Esophagus muscularis mucosa (tissue), 4 donors: Measurements from ENCODE around the gene MYRF. TPM values are rescaled to one million over a fixed set of nuclear protein-coding genes. Genes with fewer than 3 reads are reported as not detected.
A peak's percentile ranks its signal among the peaks of the same experiment; 100 is the strongest.

ENCODE experiments used
- DNase-seq: peaks from one replicate; pipeline ENCODE4 v3.0.0-alpha.2; 2017; ENCODE audit errors: extremely low spot score
- H3K27ac ChIP-seq, 4 donors: fragments of 200-600 bp; sonication (generic); replicated peaks in 1 of 4; 1 replicate in 3 of 4; 2 replicates in 1 of 4; pipeline ENCODE4 v1.5.1; 2016 to 2019; ENCODE audit warnings: mild to moderate bottlenecking in 1 of 4
- H3K27me3 ChIP-seq, 4 donors: fragments of 200-600 bp; sonication (generic); one replicate each; pipeline versions ENCODE4 v1.5.1 to v1.6.0; 2016 to 2019
- H3K36me3 ChIP-seq, 4 donors: fragments of 200-600 bp; sonication (generic); one replicate each; pipeline ENCODE4 v1.5.1; 2016 to 2019
- H3K4me1 ChIP-seq, 4 donors: fragments of 200-600 bp; sonication (generic); one replicate each; pipeline ENCODE4 v1.5.1; 2016 to 2019
- H3K4me3 ChIP-seq, 4 donors: fragments of 200-600 bp; sonication (generic); 1 replicate in 2 of 4; 2 replicates in 2 of 4; pipeline ENCODE4 v1.5.1; 2016 to 2019; ENCODE audit warnings: mild to moderate bottlenecking in 4 of 4, moderate library complexity in 1 of 4
- H3K9me3 ChIP-seq, 4 donors: fragments of 200-600 bp; sonication (generic); 1 replicate in 3 of 4; 2 replicates in 1 of 4; pipeline ENCODE4 v1.5.1; 2016 to 2019
- CTCF ChIP-seq, 3 experiments: fragments of 200-600 bp in 2 of 3; fragments of 450-650 bp in 1 of 3; sonication (generic) in 2 of 3; IDR thresholded peaks; one replicate each; pipeline ENCODE4 v1.5.1; 2017 to 2019; ENCODE audit warnings: antibody characterized with exemption in 3 of 3, mild to moderate bottlenecking in 2 of 3, moderate library complexity in 1 of 3
- EP300 ChIP-seq: sonication (generic); formaldehyde crosslinking; IDR thresholded peaks from one replicate; pipeline ENCODE4 v1.6.1; 2017; ENCODE audit warnings: antibody characterized with exemption
- POLR2A ChIP-seq: fragments of 450-650 bp; IDR thresholded peaks from one replicate; pipeline ENCODE4 v1.6.1; 2017; ENCODE audit warnings: antibody characterized with exemption, moderate library complexity, mild to moderate bottlenecking, low read depth
- POLR2AphosphoS5 ChIP-seq, 2 donors: sonication (generic); formaldehyde crosslinking; IDR thresholded peaks; one replicate each; pipeline ENCODE4 v1.6.1; 2017; ENCODE audit warnings: antibody characterized with exemption in 2 of 2
- WGBS: methylation state at CpG from one replicate; pipeline ENCODE4 v1.1.5; 2018; 5-methylcytosine and 5-hydroxymethylcytosine counted together
- intact Hi-C: fragments of 100-400 bp; cut with DNase I; formaldehyde crosslinking; loops from one replicate; pipeline ENCODE4 v1.15.1; 2023
- total RNA-seq, 4 donors: library from RNA; depleted of rRNA; stranded (reverse); fragments of >200 nt; gene quantifications; one replicate each; pipeline versions ENCODE4 v1.1.0 to v1.2.1, GENCODE V29; 2016

The MYRF gene
- total RNA-seq, 4 donors from 2014 or later, result under 0.01 to 0.71 (median 0.40) TPM

DNA sequence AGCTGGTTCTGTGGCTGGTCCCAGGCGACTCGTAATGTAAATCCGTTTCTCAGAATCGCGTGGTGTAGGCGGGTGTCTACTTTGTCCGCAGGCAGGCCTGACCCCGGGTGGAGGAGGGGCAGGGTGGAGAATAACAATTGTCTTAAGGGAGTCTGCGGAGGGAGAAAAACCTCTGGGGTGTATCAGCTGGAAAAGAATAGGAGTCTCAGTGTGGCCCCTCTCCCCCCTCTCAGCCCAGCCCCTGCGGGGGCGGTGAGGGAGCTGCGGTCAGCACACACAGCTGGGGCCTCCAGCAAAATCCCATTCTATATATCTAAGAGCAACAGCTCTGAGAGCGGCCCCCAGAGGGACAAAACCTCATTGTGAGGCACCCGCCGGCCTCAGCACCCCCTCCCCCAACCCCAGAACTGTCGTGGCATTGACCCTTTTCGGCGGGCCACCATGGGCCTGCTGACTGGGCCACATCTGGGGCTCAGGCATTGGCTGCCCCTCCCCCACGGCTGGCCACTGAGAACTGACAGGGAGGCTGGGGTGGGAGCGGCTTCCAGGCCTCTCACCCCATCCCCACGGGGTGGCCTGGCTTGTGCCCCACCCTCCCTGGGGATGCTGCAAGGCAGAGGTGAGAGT, 2.7 kb upstream of the MYRF start:
- Histone ChIP-seq H3K27me3 (peaks cover 0 to 40% (median 15%) of the 10 kb centered on the region in 4 donors), H3K9me3 (no peaks in the 10 kb centered on the region), H3K4me1 (peaks cover 10 to 27% (median 21%) of the 10 kb centered on the region in 4 donors), H3K36me3 (peaks cover 0 to 3% (median 2%) of the 10 kb centered on the region in 4 donors), H3K27ac (no peak overlapping the region), H3K4me3 (no peak overlapping the region)
- TF ChIP-seq POLR2AphosphoS5 (IDR thresholded peaks at IDR 0.05) (no peak), CTCF (IDR thresholded peaks at IDR 0.05) (no peak)
- DNase-seq, result no peak
- intact Hi-C loops, result loop anchor here (5.0 kb wide), 1 partner anchor 358 kb away; no protein-coding TSS in a partner anchor
- WGBS, result 56% methylated on average over 21 of the region's 21 CpGs

GRCh38 chr11:61750631-61751273, 1.7 kb upstream of the MYRF start:
- intact Hi-C loops, result no loop called here
- Histone ChIP-seq H3K9me3 (no peaks in the 10 kb centered on the region), H3K4me3 (no peak overlapping the region), H3K27ac (no peak overlapping the region), H3K36me3 (no peaks in the 10 kb centered on the region), H3K4me1 (peaks cover 10 to 27% (median 21%) of the 10 kb centered on the region in 4 donors), H3K27me3 (peaks cover 0 to 40% (median 15%) of the 10 kb centered on the region in 4 donors)
- DNase-seq, result no peak
- WGBS, result 92% methylated on average over 5 of the region's 5 CpGs
- TF ChIP-seq POLR2AphosphoS5 (IDR thresholded peaks at IDR 0.05), result no peak
- TF ChIP-seq EP300, result no peak
- TF ChIP-seq CTCF (IDR thresholded peaks at IDR 0.05), result no peak
- TF ChIP-seq POLR2A, result no peak

- H3K36me3 ChIP-seq, result no peaks in the 10 kb centered on the region
- peaks cover 10 to 27% (median 22%) of the 10 kb centered on the region in 4 donors for H3K4me1 ChIP-seq
- no peak overlapping the region for H3K27ac ChIP-seq
- H3K27me3 ChIP-seq, result peaks cover 0 to 40% (median 15%) of the 10 kb centered on the region in 4 donors
- TF ChIP-seq CTCF (IDR thresholded peaks at IDR 0.05) (no peak), POLR2AphosphoS5 (IDR thresholded peaks at IDR 0.05) (no peak), POLR2A (no peak), EP300 (no peak)
- 92% methylated on average over 14 of the region's 14 CpGs for WGBS
- no peak overlapping the region for H3K4me3 ChIP-seq
- intact Hi-C loops, result no loop called here
- no peak for DNase-seq
- H3K9me3 ChIP-seq, result no peaks in the 10 kb centered on the region
These were observed 1.1 kb upstream of the MYRF start for GRCh38 chr11:61751384-61751783.

- Histone ChIP-seq H3K27me3 (peaks cover 0 to 40% (median 15%) of the 10 kb centered on the region in 4 donors), H3K36me3 (no peaks in the 10 kb centered on the region), H3K27ac (no peak overlapping the region), H3K9me3 (no peaks in the 10 kb centered on the region), H3K4me1 (peaks cover 5 to 18% (median 16%) of the 10 kb centered on the region in 4 donors), H3K4me3 (peak overlapping the region; percentile 47 to 66 (median 50))
- 39% methylated on average over 16 of the region's 17 CpGs for WGBS
- intact Hi-C loops, result no loop called here
- DNase-seq, result no peak
- no peak for TF ChIP-seq CTCF (IDR thresholded peaks at IDR 0.05)
- no peak for TF ChIP-seq POLR2AphosphoS5 (IDR thresholded peaks at IDR 0.05)
- no peak for TF ChIP-seq EP300
- no peak for TF ChIP-seq POLR2A
These were observed 587 bp downstream of the MYRF start for GRCh38 chr11:61752925-61753521.
